GM12892 (cell line): ENCODE results near the gene ZNF487.
A peak's percentile ranks its signal among the peaks of the same experiment; 100 is the strongest.

Source experiments
- DNase-seq: peaks from one replicate; pipeline ENCODE4 v3.0.0; 2011; ENCODE audit not compliant: insufficient read length
- FAIRE-seq: peaks from 2 replicates; lab custom pipeline; 2011; peaks lifted over from hg19 to GRCh38; lab: Jason Lieb, UNC
- POLR2A ChIP-seq: IDR thresholded peaks from 2 replicates; pipeline ENCODE4 v1.6.1; 2011; ENCODE audit warnings: low read depth, low read length, control low read depth
- POLR2AphosphoS5 ChIP-seq: IDR thresholded peaks from 2 replicates; pipeline ENCODE4 v1.6.1; 2011; ENCODE audit warnings: low read depth, low read length, control low read depth
- TAF1 ChIP-seq: IDR thresholded peaks from 2 replicates; pipeline ENCODE4 v1.6.1; 2011; ENCODE audit warnings: low read depth, mild to moderate bottlenecking, control low read depth, low read length, borderline replicate concordance

Gene ZNF487

GRCh38 chr10:43396061-43396927, 40.6 kb upstream of the ZNF487 start:
- DNase-seq (peak; percentile 86), FAIRE-seq (peak; percentile 77)
- no peak for TF ChIP-seq POLR2AphosphoS5
- TF ChIP-seq POLR2A: 0 out of 2 replicates have a peak, but pooled peaks have one; percentile 40

GRCh38 chr10:43396928-43397624, 39.8 kb upstream of the ZNF487 start:
- DNase-seq (peak; percentile 89), FAIRE-seq (peak; percentile 65)
- peak; percentile 90 for TF ChIP-seq POLR2A
- peak; percentile 94 for TF ChIP-seq POLR2AphosphoS5
- peak; percentile 79 for TF ChIP-seq TAF1

- no peak for FAIRE-seq
- TF ChIP-seq POLR2A (peak; percentile 8; the same call in 1 of the 2 replicates), TAF1 (no peak), POLR2AphosphoS5 (no peak)
Measured at GRCh38 chr10:43398939-43399319, 38.0 kb upstream of the ZNF487 start.

GRCh38 chr10:43399320-43400310, 37.3 kb upstream of the ZNF487 start:
- TF ChIP-seq TAF1: no peak
- no peak for TF ChIP-seq POLR2AphosphoS5
- no peak for TF ChIP-seq POLR2A
- FAIRE-seq (peak; percentile 54), DNase-seq (no peak)

More at GRCh38 chr10:43398939-43399319, 38.0 kb upstream of the ZNF487 start:
- no peak for DNase-seq

- FAIRE-seq: no peak
- TF ChIP-seq TAF1: no peak
- no peak for TF ChIP-seq POLR2A
- TF ChIP-seq POLR2AphosphoS5: no peak
- no peak for DNase-seq
Measured at GRCh38 chr10:43401627-43402026, 35.3 kb upstream of the ZNF487 start.

GRCh38 chr10:43402176-43402575, 34.7 kb upstream of the ZNF487 start:
- no peak for FAIRE-seq
- DNase-seq: no peak
- no peak for TF ChIP-seq TAF1
- no peak for TF ChIP-seq POLR2AphosphoS5

GRCh38 chr10:43402880-43403452, 33.9 kb upstream of the ZNF487 start:
- DNase-seq (no peak), FAIRE-seq (no peak)
- TF ChIP-seq TAF1: no peak
- no peak for TF ChIP-seq POLR2AphosphoS5

GRCh38 chr10:43403911-43404703, 32.8 kb upstream of the ZNF487 start:
- no peak for DNase-seq

GRCh38 chr10:43404704-43405084, 32.2 kb upstream of the ZNF487 start:
- no peak for TF ChIP-seq POLR2A
- 0 out of 2 replicates have a peak, but pooled peaks have one; percentile 23 for TF ChIP-seq POLR2AphosphoS5
- TF ChIP-seq TAF1: no peak
- no peak for FAIRE-seq
- DNase-seq: no peak

More at GRCh38 chr10:43403911-43404703, 32.8 kb upstream of the ZNF487 start:
- no peak for FAIRE-seq
- TF ChIP-seq TAF1: no peak
- TF ChIP-seq POLR2A: no peak
- no peak; the same call in 1 of the 2 replicates for TF ChIP-seq POLR2AphosphoS5

GRCh38 chr10:43407148-43407575, 29.7 kb upstream of the ZNF487 start:
- DNase-seq (peak; percentile 31), FAIRE-seq (peak; percentile 53)
- TF ChIP-seq POLR2A (no peak), TAF1 (no peak; the same call in 1 of the 2 replicates), POLR2AphosphoS5 (no peak)
